ENCODE measurements around the gene GSG1L.

Gene GSG1L

DNA sequence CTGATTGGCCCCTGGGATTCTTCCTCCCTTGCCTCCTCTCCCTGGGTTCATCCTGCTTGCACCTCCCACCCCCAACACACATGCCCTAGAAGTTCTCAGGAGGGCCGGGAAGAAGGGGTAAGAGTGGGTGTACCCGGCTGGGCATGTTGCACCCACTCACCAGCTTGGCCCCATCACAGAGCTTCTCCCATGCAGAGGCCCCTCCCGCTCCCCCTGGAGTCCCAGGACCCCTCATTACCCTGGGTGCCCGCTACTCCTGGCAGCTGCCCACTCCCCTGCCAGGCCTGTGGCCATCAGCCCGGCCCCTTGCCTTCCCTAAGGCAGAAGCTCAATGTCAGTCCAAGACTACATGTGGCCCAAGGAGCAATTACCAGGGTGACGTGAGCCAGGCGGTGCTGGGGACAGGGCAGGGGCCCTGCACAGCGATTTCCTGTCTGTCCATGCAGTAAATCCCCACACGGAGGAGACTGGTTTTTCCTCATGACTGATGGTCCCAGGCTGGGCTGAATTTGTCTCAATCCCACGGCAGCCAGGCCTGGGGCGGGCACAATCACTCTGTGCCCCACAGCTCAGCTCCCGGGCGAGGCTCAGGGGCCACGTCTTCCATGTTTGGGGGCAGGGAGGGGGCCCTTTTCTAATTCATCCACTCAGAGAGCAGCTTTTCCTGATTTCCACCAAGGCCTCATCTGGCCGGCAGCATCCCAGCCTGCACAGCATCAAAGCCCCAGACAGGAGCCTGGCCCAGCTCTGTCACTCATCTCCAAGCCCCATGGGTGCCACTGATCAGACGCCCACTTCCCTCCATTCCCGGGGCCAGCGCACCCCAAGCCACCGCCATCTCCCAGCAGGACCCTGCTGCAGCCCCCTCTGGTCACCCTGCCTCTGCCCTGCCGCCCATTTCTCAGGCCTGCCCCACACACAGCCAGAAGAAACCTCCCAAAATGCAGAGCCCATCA lies 278.9 kb downstream of the GSG1L start:
- DNase-seq: no peak

DNA sequence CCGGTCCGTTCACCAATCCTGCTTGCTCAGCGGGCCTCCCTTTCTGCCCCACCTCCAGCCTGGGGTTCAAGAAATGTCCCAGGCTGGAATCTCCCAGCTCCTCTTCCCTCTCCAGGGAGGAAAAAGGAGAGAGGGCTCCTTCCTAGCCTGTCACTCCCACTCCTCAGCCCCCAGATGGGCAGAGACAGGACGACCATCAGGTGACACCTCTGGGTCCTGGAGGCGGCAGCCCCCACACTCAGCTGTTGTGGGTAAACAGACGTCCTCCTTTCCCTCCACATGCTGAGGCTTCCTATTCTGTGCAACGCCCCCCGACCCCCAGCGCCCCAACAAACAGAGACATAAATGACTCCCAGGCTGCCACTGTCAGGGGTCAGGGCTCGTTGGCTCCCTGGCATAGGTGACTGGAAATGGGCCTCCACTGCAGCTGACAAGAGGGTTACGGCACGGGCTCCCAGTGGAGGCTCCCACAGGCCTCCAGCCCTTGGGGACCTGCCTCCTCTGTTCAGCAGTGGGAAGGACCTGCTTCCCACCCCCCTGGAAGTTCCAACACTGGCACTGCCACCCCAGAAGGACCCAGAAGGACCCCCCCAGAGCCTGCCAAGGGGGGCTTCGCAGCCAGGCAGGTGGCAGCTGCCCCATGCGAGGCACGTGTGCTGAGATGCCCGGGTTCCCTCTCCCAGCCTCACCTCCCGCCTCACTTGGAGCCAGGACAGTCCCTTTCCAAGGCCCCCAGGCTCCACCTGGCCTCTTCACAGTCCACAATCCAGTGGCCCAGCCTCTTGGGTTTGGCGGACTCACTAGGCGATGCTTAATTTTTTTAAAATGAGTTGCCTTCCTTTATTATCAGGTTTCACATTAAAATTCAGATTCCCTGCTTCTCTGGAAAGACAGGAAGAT lies 281.3 kb downstream of the GSG1L start:
- no peak for DNase-seq

GRCh38 chr16:27781195-27781524 lies 282.4 kb downstream of the GSG1L start:
- DNase-seq: no peak

GRCh38 chr16:27780468-27781194 lies 282.9 kb downstream of the GSG1L start:
- DNase-seq: no peak

GRCh38 chr16:27779641-27780164 lies 283.8 kb downstream of the GSG1L start:
- DNase-seq: no peak

DNA sequence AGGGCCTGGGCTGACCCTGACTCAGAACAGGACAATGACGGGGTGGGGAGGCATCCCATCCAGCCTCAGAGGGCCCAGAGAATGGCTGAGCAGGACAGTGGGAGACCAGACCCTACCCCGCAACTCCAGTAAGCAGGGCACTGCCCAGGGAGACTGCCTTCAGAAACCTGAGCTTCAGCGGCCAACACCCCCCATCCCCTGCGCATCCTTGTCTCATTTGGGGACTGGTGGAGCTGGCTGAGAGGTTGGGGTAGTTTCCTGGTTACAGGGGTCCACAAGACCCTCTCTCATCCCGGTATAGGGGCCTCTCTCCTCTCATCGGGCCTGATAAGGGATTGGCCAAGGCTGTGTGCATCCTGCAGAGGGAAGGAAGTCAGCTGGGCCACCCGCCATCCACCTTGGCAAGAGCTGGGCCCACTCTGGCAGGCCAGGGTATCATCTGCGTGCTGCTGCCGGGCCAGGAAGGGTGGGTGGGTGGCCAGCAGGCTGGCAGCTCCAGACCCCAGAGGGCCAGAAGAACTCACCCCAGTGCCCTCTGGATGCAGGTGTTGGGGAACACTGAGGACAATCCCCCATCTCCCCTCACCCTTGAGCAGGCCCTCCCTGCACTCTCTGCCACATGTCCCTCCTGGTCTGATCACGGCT lies 284.5 kb downstream of the GSG1L start:
- DNase-seq: no peak

GRCh38 chr16:27778171-27778925 lies 285.2 kb downstream of the GSG1L start:
- DNase-seq: no peak

GRCh38 chr16:27777527-27777926 lies 286.0 kb downstream of the GSG1L start:
- DNase-seq: no peak

DNA sequence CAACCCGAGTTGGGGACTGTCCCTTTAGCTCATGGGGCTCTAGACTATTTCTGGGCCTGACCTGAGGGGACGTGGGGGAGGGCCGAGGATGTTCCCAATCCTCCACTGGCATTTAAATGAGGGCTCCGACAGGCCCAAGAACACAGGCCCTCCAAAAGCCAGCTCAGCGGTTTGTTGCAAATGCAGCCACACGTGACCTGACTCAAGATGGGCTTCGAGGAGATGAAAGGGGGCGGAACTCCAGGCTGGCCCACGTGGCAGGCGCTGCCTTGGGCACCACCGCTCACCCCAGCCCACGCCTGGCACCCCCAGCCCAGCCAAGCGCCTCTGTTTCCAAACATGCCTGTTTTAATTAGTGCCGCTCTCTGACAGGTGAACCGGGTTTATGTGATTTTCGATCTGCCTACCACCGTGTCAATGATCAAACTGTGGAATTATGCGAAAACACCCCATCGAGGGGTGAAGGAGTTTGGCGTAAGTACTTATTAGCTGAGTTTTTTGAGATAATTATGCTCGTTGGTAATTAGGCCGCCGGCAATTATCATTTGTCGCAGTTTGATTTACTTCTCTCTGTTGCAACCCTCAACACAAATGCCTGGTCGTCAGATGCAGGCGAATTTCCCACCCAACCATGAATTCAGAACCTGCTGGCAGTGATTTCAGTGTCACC lies 286.8 kb downstream of the GSG1L start:
- DNase-seq: no peak

DNA sequence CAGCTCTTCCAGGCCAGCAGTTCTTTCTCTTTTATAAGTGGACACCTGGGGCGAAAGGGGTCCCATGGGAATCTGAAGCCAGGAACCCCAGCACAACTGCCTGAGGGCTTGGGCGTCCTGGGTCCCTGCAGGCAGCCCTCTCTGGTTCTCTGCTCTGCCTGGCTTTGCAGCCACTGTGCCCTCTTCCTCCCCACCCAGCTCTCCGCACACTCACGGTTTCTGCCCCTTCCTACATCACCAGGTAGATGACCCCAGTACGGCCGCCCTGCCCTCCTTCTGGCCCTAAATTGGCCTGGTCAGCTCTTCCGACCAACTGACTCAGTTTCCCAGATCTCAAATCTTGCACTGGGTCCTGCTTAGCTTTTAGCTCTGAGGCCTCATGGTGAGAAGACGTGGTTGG lies 288.3 kb downstream of the GSG1L start:
- no peak for DNase-seq

GRCh38 chr16:27774779-27775178 lies 288.7 kb downstream of the GSG1L start:
- DNase-seq: no peak

DNA sequence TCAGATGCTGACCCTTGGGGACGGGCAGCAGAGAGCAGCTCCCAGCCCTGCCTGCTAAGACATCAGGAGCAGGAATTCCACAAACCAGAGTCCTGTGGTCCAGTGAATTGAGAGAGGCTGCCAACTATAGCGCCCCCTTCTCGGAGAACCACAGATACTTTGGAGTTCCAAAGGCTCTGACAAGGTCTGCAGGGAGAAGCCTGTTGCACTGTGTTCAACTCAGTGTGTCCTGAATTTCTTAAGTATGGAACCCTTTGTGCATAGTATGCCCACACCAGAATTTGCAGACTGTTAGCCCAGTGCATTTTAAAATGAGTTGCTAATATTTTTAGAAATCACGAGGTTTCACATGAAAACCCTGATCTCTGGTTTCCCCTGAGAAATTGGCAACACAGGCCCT lies 290.2 kb downstream of the GSG1L start:
- DNase-seq: no peak

GRCh38 chr16:27772093-27772825 lies 291.3 kb downstream of the GSG1L start:
- DNase-seq: no peak

DNA sequence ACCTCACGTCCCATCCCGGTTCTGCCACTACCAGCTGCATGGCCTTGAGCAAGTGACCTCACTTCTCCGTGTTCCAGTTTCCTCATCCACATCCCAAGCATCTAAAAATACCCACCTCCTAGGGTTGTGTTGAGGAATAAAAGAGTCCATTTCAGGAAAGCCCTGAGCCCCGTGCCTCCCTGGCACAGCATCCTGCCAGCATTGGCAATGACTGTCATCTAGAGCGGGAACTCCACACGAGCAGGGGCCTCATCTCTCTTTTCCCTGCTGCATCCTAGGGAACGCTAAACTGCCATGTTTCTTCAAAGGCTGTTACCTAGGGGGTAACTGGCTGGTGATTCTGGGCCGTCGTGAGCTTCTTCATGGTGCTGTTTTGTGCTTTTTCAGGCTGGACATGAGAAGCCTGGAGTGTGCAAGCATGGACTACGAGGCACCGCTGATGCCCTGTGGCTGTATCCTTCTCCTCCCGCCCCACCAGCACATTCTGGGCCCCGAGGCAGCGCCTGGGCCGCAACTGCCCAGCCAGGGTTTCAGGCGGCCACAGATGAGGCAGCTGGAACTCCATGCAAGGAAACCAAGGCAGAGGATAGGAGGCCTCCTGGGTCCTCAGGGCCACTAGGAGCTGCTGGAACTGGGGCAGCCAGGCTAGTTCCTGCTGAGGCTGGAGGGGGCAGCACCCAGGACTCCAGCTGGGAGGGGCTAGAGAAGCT lies 292.2 kb downstream of the GSG1L start:
- DNase-seq: no peak

GRCh38 chr16:27770271-27771196 lies 293.0 kb downstream of the GSG1L start:
- DNase-seq: no peak

- DNase-seq: no peak
Measured at GRCh38 chr16:27769561-27770255, 293.8 kb downstream of the GSG1L start.

DNA sequence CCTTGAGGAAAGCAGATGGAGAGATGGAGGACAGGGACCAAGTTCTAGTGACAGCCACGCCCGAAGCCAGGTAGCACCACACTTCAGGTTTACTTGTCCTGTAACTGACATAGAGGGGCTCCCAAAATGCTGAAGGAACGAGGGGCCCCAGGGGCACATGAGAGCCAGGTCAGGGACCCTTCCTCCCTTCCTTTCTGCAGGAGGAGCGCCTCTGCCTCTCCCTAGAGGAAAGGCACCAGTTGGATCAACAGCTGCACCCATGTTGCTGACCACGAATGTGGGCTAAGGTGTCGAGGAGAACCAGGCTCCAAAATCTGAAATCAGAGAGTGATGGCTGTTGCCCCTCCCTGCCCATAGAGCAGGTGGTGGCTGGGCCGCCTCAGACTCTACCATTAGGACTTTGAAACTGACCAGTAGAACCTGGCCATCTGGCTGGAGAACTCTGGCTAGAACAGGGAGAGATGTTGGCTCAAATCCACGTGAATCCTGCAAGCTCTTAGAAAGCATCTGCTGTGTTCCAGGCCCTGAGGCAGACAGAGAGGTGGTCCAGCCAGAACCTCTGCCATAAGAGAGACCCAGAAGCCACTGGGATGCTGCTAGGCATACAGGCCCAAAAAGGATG lies 294.8 kb downstream of the GSG1L start:
- DNase-seq: no peak
